ENCODE data around the gene DNAJC5G.
"Not testable (repeated sequence)": the region's sequence is repeated elsewhere in the genome, so short reads cannot be mapped to it uniquely, and the experiment has no call there.

The DNAJC5G gene

DNA sequence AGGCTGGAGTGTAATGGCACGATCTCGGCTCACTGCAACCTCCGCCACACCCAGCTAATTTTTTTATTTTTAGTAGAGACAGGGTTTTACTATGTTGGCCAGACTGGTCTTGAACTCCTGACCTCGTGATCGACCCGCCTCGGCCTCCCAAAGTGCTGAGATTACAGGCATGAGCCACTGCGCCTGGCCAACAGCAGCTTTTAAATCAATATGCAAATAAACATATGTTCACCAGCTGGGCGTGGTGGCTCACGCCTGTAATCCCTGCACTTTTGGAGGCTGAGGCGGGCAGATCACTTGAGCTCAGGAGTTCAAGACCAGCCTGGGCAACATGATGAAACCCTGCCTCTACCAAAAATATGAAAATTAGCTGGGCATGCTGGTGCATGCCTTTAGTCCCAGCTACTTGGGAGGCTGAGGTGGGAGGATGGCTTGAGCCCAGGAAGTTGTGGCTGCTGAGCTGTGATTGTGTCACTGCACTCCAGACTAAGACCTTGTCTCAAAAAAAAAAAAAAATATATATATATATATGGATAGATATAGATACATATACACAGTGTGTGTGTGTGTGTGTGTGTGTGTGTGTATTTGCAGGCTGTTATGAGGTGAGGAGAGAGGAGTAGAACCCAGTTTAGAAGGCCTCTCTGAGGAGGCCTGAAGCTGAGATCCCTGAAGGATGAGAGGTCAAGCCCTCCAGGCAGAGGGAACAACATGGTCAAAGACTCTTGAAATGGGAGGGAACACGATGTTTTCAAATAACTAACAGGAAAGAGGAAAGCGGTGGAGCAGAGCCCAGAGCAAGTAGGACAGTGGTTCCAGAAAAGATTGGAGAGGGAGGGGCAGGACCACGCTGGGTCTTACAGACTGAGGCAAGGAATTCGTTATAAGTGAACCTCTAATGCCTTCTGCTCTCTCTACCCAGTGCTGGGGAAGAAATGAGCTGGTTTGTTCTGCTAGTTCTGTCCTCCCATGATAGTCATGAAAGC is 2.4 kb upstream of the DNAJC5G start:
- not testable (repeated sequence) for DNase-seq (ENCODE audit: insufficient read length, low spot score); FAIRE-seq

GRCh38 chr2:27278010-27278409 is 2.8 kb downstream of the DNAJC5G start:
- DNase-seq (ENCODE audit: insufficient read length, low spot score) (no peak), FAIRE-seq (no peak)

- FAIRE-seq (no peak), DNase-seq (ENCODE audit: insufficient read length, low spot score) (no peak)
Measured at GRCh38 chr2:27280826-27281225, 5.6 kb downstream of the DNAJC5G start.

DNA sequence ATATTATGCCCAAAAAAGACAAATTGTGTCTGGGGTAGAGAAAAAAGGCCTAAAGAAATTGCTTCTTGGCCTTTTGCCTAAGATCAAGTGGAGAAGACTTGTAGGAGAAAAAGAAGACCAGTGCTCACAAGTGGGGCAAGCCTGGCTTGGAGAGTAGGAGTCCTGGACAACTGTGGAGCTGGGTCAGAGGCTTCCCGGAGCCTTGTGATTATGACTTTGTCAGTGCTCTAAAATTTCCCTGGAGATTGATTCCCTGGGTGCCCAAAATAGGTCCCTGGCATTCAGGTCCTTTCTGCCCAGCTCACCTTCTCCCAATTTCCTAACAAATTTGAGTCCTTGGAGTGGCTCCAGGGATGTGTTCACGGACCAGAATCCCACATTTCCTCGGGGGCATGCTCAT is 6.2 kb downstream of the DNAJC5G start:
- FAIRE-seq (no peak), DNase-seq (ENCODE audit: insufficient read length, low spot score) (no peak)

DNA sequence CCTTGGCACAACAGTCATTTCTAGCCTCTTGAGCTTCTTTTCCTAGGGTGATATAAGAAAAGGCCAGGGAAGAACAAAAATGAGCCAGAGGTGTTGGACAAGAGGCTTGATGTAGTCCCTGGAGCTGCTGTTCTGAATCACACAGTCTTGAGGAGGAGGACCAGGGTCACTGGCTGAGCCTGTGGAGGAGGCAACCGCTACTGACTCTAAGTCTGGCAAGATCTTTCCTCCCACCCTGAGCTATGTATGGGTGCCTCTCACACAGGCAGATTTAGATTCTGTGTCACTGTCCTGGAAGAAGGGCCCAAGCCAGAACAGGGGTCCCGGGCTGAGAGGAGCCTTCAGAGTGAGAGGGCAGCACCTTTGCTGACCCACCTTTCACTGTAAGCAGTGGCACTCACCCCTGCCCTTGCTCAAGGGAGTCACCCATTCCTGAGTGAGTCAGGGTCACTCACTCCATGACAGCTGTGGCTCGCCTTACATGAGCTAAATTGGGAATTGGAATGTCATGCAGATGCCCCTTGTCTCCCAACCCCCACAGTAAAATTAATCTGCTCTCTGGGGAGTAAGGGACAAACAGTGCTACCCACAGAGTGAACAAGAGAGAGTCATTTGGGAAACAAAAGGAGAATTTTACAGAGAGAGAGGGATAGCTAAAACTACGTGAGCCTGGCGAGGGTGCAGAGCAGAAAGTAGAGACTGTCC is 6.8 kb downstream of the DNAJC5G start, which contains the start of gene TRIM54:
Gene TRIM54, plus strand, starts transcription at position 575 of the 705 bp plus-strand sequence. CDS start 303 bp downstream, outside the sequence.
- no peak for DNase-seq (ENCODE audit: insufficient read length, low spot score)
- FAIRE-seq, result no peak

- DNase-seq (ENCODE audit: insufficient read length, low spot score) (no peak), FAIRE-seq (no peak)
Measured at GRCh38 chr2:27282892-27283291, 7.7 kb downstream of the DNAJC5G start.

DNA sequence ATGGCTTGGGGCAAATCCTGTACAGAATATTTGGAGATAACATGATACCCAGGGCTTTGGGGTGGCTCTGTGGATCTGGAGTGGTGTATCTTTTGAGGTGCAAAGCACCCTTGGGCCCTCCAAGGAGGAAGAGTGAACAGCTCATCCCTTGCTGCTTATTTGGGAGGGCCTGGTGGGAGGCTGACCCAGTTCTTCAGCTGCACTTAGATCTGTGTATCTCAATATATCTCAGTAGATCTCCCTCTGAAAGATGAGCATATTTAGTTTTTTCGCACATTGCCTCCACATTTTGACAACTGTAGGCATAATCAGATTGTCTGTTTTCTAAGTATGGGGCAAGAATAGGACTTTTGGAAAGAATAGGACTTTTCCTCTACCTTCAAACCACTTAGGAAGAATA is 9.8 kb downstream of the DNAJC5G start:
- DNase-seq (ENCODE audit: insufficient read length, low spot score), result no peak
- FAIRE-seq, result no peak

- FAIRE-seq (no peak), DNase-seq (ENCODE audit: insufficient read length, low spot score) (no peak)
Measured at GRCh38 chr2:27285481-27285880, 10.2 kb downstream of the DNAJC5G start.

GRCh38 chr2:27288610-27289009 is 13.4 kb downstream of the DNAJC5G start:
- FAIRE-seq (no peak), DNase-seq (ENCODE audit: insufficient read length, low spot score) (no peak)

DNA sequence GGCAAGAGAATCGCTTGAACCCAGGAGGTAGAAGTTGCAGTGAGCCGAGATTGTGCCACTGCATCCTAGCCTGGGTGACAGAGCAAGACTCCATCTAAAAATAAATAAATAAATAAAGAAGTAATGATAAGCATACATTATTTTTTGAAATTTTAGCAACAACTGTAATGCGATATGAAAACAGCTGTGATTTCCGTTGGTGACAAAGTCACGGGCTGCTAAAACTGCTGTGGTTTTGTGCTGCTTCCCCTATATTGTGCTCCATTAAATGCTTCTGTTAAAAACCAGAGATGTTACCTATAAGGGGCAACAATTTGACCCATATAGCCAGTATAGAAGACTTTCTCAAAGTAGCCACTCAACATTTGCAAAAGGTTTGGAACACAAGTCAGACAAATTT is 15.3 kb downstream of the DNAJC5G start:
- DNase-seq (ENCODE audit: insufficient read length, low spot score) (no peak), FAIRE-seq (no peak)

DNA sequence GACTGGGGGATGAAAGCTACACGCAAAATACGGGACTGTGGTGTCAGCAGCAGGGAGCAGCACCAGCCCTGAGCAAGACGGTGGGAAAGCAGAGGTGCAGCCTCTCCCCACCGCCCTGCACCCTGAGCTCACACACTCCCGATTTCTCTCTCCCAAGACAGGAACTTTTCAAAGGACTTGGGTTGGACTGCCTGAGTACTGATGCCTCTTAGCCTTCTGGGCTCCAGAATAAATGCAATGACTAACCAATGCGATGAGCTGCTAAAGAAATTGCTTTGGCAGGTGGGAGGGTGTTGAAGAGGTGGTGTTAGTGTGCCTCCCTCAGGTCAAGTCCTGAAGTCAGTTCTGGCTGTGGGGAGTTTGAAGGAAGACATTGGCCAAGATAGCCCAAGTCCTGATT is 16.6 kb downstream of the DNAJC5G start:
- FAIRE-seq (no peak), DNase-seq (ENCODE audit: insufficient read length, low spot score) (no peak)

DNA sequence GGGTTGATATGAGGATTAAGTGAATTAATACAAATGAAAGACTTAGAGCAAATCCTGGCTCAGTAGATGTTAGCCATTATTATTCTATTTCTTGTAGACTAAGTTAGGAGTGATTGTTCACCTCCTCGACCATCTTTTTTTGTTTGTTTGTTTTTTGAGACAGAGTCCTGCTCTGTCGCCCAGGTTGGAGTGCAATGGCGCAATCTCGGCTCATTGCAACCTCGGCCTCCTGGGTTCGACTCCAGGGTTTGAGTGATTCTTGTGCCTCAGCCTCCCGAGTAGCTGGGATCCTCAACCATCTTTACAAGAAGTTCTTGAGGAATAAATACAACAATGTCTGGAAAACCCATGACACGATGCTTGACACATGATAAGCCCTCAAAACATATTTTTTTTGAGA is 19.7 kb downstream of the DNAJC5G start:
- no peak for FAIRE-seq
- DNase-seq (ENCODE audit: insufficient read length, low spot score), result no peak

DNA sequence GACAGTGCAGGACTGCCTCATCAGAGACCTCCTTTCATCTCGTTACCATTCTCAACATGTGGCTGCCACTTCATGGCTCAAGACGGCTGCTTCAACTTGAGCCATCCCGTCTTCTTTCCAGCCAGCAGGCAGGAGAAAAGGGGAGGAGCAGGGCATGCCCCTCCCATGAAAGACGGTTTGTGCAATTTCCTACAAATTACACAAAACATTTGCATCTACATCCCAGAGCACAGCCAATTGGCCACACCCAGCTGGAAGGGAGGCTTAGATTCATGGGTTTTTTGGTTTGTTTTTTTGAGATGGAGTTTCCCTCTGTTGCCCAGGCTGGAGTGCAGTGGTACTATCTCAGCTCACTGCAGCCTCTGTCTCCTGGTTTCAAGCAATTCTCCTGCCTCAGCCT is 21.2 kb downstream of the DNAJC5G start:
- DNase-seq (ENCODE audit: insufficient read length, low spot score) (no peak), FAIRE-seq (no peak)

GRCh38 chr2:27297195-27297594 is 22.0 kb downstream of the DNAJC5G start:
- DNase-seq (ENCODE audit: insufficient read length, low spot score), result no peak
- FAIRE-seq, result no peak

DNA sequence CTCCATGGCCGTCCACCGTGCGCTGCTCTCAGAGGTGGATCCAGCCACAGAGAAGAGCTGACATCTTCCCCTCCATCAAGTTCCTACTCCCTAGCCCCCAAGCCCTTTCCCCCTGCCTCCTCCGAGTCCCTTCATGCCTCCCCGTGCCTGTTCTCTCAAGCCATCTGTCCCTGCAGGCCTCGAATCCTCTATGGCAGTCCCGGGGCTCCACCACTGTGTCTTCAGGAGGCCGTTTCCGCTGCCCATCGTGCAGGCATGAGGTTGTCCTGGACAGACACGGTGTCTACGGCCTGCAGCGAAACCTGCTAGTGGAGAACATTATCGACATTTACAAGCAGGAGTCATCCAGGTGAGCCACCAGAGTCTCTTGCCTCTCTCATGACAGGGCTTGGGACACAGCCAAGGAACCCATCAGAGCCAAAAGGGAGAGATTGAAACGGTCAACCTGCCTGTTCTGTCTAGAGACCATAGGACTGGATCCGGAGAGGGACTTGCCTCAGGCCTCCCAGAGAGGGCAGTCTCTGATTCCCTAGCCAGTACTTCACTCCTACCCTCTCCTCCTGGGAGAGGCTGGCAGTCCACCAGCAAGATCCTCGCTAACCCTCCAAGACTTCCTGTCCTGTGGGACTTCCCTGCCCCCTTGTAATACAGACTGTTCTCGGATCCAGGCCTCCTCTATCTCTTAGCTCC is 23.3 kb downstream of the DNAJC5G start:
- no peak for FAIRE-seq
- DNase-seq (ENCODE audit: insufficient read length, low spot score), result no peak

DNA sequence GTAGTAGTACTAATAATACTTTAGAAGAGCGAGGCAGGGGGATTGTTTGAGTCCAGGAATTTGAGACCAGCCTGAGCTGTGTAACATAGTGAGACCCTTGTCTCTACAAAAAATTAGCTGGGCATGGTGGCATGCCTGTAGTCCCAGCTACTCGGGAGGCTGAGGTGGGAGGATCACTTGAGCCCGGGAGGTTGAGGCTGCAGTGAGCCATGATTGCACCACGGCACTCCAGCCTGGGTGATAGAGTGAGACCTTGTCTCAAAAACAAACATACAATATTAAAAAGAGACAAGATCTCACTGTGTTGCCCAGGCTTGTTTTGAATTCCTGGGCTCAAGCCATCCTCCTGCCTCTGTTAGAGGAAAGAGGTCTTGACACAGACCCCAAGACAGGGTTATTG is 25.4 kb downstream of the DNAJC5G start:
- FAIRE-seq, result not testable (repeated sequence)

DNA sequence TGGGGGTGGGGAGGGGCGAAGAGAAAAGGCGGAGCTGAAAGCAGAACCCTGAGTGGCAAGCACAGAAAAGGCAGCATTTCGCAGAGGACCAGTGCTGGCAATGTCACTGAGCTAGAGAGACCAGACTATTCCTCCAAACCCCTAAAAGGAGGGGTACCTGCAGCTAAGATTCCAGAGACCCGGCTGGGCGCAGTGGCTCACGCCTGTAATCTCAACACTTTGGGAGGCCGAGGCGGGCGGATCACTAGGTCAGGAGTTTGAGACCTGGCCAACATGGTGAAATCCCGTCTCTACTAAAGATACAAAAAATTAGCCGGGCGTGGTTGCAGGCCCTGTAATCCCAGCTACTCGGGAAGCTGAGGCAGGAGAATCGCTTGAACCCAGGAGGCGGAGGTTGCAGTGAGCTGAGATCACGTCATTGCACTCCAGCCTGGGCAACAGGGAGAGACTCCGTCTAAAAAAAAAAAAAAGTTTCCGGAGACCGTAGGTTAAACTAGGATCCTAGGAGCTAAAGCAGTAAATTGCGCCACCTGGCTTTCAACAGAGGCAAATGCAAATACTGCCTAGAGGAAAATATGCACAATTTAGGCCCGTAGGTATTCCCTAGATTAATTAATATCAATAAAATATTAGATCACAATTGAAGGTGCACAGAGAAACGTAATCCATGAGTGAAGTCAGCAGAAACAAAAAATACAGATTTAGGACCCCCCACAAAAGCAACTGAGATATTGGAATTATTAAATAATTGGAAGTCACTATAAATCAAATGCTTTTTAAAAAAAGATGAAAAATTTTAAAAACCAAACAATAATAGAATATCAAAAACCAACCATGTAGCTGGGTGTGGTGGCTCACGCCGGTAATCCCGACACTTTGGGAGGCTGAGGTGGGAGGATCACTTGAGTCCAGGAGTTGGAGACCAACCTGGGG is 28.1 kb downstream of the DNAJC5G start:
- DNase-seq (ENCODE audit: insufficient read length, low spot score) (peak; percentile 60), FAIRE-seq (peak; percentile 79)

More for the DNA sequence above, 25.4 kb downstream of the DNAJC5G start:
- DNase-seq (ENCODE audit: insufficient read length, low spot score), result not testable (repeated sequence)

DNA sequence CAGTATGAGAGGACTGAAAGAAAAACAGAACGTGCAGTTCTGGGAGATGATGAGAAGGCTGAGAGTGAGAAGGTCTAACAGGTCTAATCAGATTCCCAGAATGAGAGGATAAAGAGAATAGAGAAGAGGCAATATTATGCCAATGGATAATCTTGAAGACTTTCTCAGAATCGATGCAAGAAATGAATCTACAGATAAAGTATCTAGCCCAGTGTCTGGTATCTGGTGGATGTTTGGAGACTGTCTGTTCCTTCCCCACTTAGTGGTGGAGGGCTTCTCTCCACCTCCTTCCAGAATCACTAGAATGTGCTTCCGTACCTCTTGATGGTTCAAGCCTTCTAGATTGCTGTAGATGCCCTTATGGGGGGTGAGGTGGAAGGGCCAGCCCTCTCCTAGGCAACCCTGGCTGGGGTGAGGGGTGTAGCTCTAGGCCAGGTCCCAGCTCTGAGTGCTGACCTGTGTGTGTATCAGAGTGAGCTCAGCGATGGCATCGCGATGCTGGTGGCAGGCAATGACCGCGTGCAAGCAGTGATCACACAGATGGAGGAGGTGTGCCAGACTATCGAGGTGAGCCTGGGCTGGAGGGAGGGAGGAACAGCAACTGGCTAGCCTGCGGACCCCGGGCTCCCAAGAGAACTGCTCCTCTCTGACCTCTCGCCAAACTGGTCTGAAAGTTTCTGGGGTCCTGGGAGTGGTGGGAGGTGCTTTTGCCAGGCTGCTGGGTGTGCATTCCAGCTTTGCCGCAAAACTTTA is 29.4 kb downstream of the DNAJC5G start:
- FAIRE-seq, result no peak
- DNase-seq (ENCODE audit: insufficient read length, low spot score), result no peak

GRCh38 chr2:27305516-27305915 is 30.3 kb downstream of the DNAJC5G start:
- DNase-seq (ENCODE audit: insufficient read length, low spot score), result no peak
- no peak for FAIRE-seq

Measured in GM19239 (cell line).